Naive thymus-derived CD4-positive, alpha-beta T cell (primary cell): ENCODE measurements around the gene PURA. TPM values are rescaled to one million over a fixed set of nuclear protein-coding genes. Genes with fewer than 3 reads are reported as not detected.

Experiments used
- ATAC-seq: fragments of 150-1000 bp; cut with Tn5 transposase; 2 replicates; pipeline ENCODE4 v1.10.0; 2021; ENCODE audit warnings: mild to moderate bottlenecking, moderate library complexity
- CTCF ChIA-PET: fragments of 350-600 bp; sonication (Branson Sonifier 250); formaldehyde crosslinking; loops from one replicate; lab custom pipeline; 2021; ENCODE audit warnings: antibody characterized with exemption; lab: Charles Lee
- POLR2A ChIA-PET: fragments of 350-600 bp; sonication (Branson Sonifier 250); formaldehyde crosslinking; loops from one replicate; lab custom pipeline; 2021; ENCODE audit warnings: antibody characterized with exemption, inconsistent platforms; lab: Charles Lee
- DNase-seq, 9 donors: peaks; one replicate each; pipeline versions ENCODE4 v3.0.0 to v3.0.0-alpha.2; 2020 to 2022; ENCODE audit warnings: mixed read lengths in 1 of 9
- H3K27ac ChIP-seq: one replicate; pipeline ENCODE4 v1.7.0; 2013; ENCODE audit warnings: mild to moderate bottlenecking, low read depth, low read length, moderate library complexity
- H3K27me3 ChIP-seq, 2 donors: one replicate each; pipeline ENCODE4 v1.7.0; 2013; ENCODE audit warnings: low read length in 2 of 2, mild to moderate bottlenecking in 2 of 2, moderate library complexity in 2 of 2; ENCODE audit not compliant: control insufficient read depth in 2 of 2, insufficient read depth in 2 of 2
- H3K36me3 ChIP-seq, 3 experiments: 1 replicate in 2 of 3; 2 replicates in 1 of 3; pipeline ENCODE4 v1.7.0; 2013; ENCODE audit warnings: low read length in 3 of 3, mild to moderate bottlenecking in 3 of 3, moderate library complexity in 1 of 3; ENCODE audit not compliant: insufficient read depth in 3 of 3, control insufficient read depth in 2 of 3
- H3K4me1 ChIP-seq, 2 donors: one replicate each; pipeline ENCODE4 v1.7.0; 2013; ENCODE audit warnings: low read length in 2 of 2, mild to moderate bottlenecking in 2 of 2, moderate library complexity in 1 of 2; ENCODE audit not compliant: control insufficient read depth in 2 of 2, insufficient read depth in 2 of 2
- H3K4me3 ChIP-seq: 2 replicates; pipeline ENCODE4 v1.7.0; 2013; ENCODE audit warnings: mild to moderate bottlenecking, low read length
- H3K9me3 ChIP-seq, 3 experiments: 1 replicate in 2 of 3; 2 replicates in 1 of 3; pipeline ENCODE4 v1.7.0; 2013; ENCODE audit warnings: low read length in 3 of 3; ENCODE audit not compliant: control insufficient read depth in 2 of 3
- H3K27ac Mint-ChIP-seq, 9 donors: one replicate each; pipeline ENCODE4 v1.8.0; 2020 to 2022; ENCODE audit warnings: mixed read lengths in 9 of 9, mild to moderate bottlenecking in 8 of 9, moderate library complexity in 5 of 9, inconsistent platforms in 2 of 9
- H3K27me3 Mint-ChIP-seq, 5 donors: one replicate each; pipeline ENCODE4 v1.8.0; 2021 to 2022; ENCODE audit warnings: mixed read lengths in 5 of 5, mild to moderate bottlenecking in 1 of 5
- H3K36me3 Mint-ChIP-seq, 5 donors: one replicate each; pipeline ENCODE4 v1.8.0; 2020 to 2022; ENCODE audit warnings: mixed read lengths in 5 of 5, mild to moderate bottlenecking in 3 of 5, inconsistent platforms in 1 of 5
- H3K4me1 Mint-ChIP-seq, 7 donors: one replicate each; pipeline ENCODE4 v1.8.0; 2020 to 2022; ENCODE audit warnings: mixed read lengths in 7 of 7, mild to moderate bottlenecking in 3 of 7, inconsistent platforms in 1 of 7
- H3K4me3 Mint-ChIP-seq, 10 donors: one replicate each; pipeline ENCODE4 v1.8.0; 2020 to 2022; ENCODE audit warnings: mild to moderate bottlenecking in 10 of 10, mixed read lengths in 10 of 10, moderate library complexity in 6 of 10, inconsistent platforms in 2 of 10
- H3K9me3 Mint-ChIP-seq, 11 donors: one replicate each; pipeline ENCODE4 v1.8.0; 2020 to 2022; ENCODE audit warnings: mixed read lengths in 11 of 11, mild to moderate bottlenecking in 4 of 11, inconsistent platforms in 1 of 11, moderate library complexity in 1 of 11
- intact Hi-C, 2 donors: fragments of 100-400 bp; cut with micrococcal nuclease; formaldehyde crosslinking; loops; one replicate each; pipeline ENCODE4 v1.15.1; 2023
- polyA plus RNA-seq, 2 donors: library from polyadenylated mRNA; unstranded; fragments of 300-500 nt; fragmentation: Illumina TruSeq; gene quantifications; one replicate each; pipeline ENCODE4 v1.2.3, GENCODE V29; 2021
- total RNA-seq, 6 experiments: library from RNA in 5 of 6; stranded (reverse) in 5 of 6; gene quantifications; 1 replicate in 5 of 6; 2 replicates in 1 of 6; pipeline ENCODE4 v1.2.3 and lab custom pipeline; 2021 to 2026

Gene PURA
- total and polyA plus RNA-seq, 7 experiments from 2014 or later: 3.1 to 33.5 (median 12.2) TPM

GRCh38 chr5:140133514-140134167 is 19.7 kb downstream of the PURA start:
- Mint-ChIP-seq H3K27ac (peak overlapping the region in 1 of 9 donors; percentile 2), H3K9me3 (no peaks in the 10 kb centered on the region), H3K36me3 (peaks cover 0 to 6% (median 0%) of the 10 kb centered on the region in 5 donors), H3K4me3 (peak overlapping the region in 2 of 10 donors; percentile 16 to 24), H3K27me3 (peaks cover 0 to 8% (median 0%) of the 10 kb centered on the region in 5 donors), H3K4me1 (peaks cover 28 to 63% (median 50%) of the 10 kb centered on the region in 7 donors)
- H3K27ac ChIP-seq: no peak overlapping the region
- ATAC-seq (peak; percentile 38), DNase-seq (no peak)
- no peak overlapping the region for H3K4me3 ChIP-seq
- intact Hi-C loops: no loop called here
- peaks cover 8 to 14% of the 10 kb centered on the region in 2 donors for H3K4me1 ChIP-seq
- H3K27me3 ChIP-seq: no peaks in the 10 kb centered on the region
- no peaks in the 10 kb centered on the region for H3K36me3 ChIP-seq
- ChIA-PET CTCF (interaction anchor here (0.5 to 1.6 kb wide), 3 partner anchors 11 to 51 kb away, joined by 3 to 8 read pairs (median 4); no protein-coding TSS in a partner anchor), POLR2A (interaction anchor here (0.8 to 2.5 kb wide), 6 partner anchors 8 to 20 kb away, joined by 3 to 8 read pairs (median 6); partner anchors contain the start of gene PURA)
- H3K9me3 ChIP-seq: no peaks in the 10 kb centered on the region

- ATAC-seq (no peak), DNase-seq (no peak)
- Mint-ChIP-seq H3K4me3 (no peak overlapping the region), H3K27me3 (peaks cover 0 to 8% (median 0%) of the 10 kb centered on the region in 5 donors), H3K4me1 (peaks cover 30 to 63% (median 50%) of the 10 kb centered on the region in 7 donors), H3K36me3 (peaks cover 0 to 6% (median 0%) of the 10 kb centered on the region in 5 donors), H3K9me3 (no peaks in the 10 kb centered on the region), H3K27ac (peak overlapping the region in 2 of 9 donors; percentile 5 to 33)
- CTCF ChIA-PET: interaction anchor here (1.5 to 1.6 kb wide), 2 partner anchors 10 to 16 kb away, joined by 4 to 8 read pairs; no protein-coding TSS in a partner anchor
- Histone ChIP-seq H3K27ac (no peak overlapping the region), H3K27me3 (no peaks in the 10 kb centered on the region), H3K9me3 (no peaks in the 10 kb centered on the region), H3K4me3 (no peak overlapping the region), H3K36me3 (no peaks in the 10 kb centered on the region), H3K4me1 (peaks cover 8 to 14% of the 10 kb centered on the region in 2 donors)
- intact Hi-C loops: no loop called here
- POLR2A ChIA-PET: interaction anchor here (0.8 to 2.5 kb wide), 5 partner anchors 9 to 21 kb away, joined by 3 to 8 read pairs (median 6); partner anchors contain the start of gene PURA
Observed at GRCh38 chr5:140134277-140134935, 20.5 kb downstream of the PURA start.

GRCh38 chr5:140135127-140135526 is 21.2 kb downstream of the PURA start:
- peaks cover 8 to 14% of the 10 kb centered on the region in 2 donors for H3K4me1 ChIP-seq

GRCh38 chr5:140136624-140137023 is 22.7 kb downstream of the PURA start:
- DNase-seq (no peak), ATAC-seq (no peak)
- POLR2A ChIA-PET: interaction anchor here (0.8 to 1.4 kb wide), 2 partner anchors 29 kb away, joined by 3 to 4 read pairs; no protein-coding TSS in a partner anchor
- Mint-ChIP-seq H3K27ac (no peak overlapping the region), H3K4me3 (no peak overlapping the region), H3K27me3 (peaks cover 0 to 19% (median 0%) of the 10 kb centered on the region in 5 donors), H3K9me3 (no peaks in the 10 kb centered on the region), H3K4me1 (peaks cover 24 to 46% (median 38%) of the 10 kb centered on the region in 7 donors), H3K36me3 (peaks cover 0 to 6% (median 0%) of the 10 kb centered on the region in 5 donors)
- CTCF ChIA-PET: interaction anchor here (1.5 kb wide), 1 partner anchor 64 kb away, joined by 5 read pairs; no protein-coding TSS in a partner anchor
- H3K4me3 ChIP-seq: no peak overlapping the region
- peaks cover 7 to 9% of the 10 kb centered on the region in 2 donors for H3K4me1 ChIP-seq
- no peak overlapping the region for H3K27ac ChIP-seq
- intact Hi-C loops: no loop called here
- H3K27me3 ChIP-seq: no peaks in the 10 kb centered on the region
- no peaks in the 10 kb centered on the region for H3K9me3 ChIP-seq
- H3K36me3 ChIP-seq: no peaks in the 10 kb centered on the region

More at GRCh38 chr5:140135127-140135526, 21.2 kb downstream of the PURA start:
- Histone ChIP-seq H3K27ac (no peak overlapping the region), H3K27me3 (no peaks in the 10 kb centered on the region), H3K36me3 (no peaks in the 10 kb centered on the region), H3K9me3 (no peaks in the 10 kb centered on the region), H3K4me3 (no peak overlapping the region)
- Mint-ChIP-seq H3K27me3 (peaks cover 0 to 13% (median 0%) of the 10 kb centered on the region in 5 donors), H3K27ac (peak overlapping the region in 1 of 9 donors; percentile 33), H3K36me3 (peaks cover 0 to 6% (median 0%) of the 10 kb centered on the region in 5 donors), H3K9me3 (no peaks in the 10 kb centered on the region), H3K4me1 (peaks cover 30 to 60% (median 50%) of the 10 kb centered on the region in 7 donors), H3K4me3 (no peak overlapping the region)
- ChIA-PET CTCF (interaction anchor here (1.3 to 1.5 kb wide), 2 partner anchors 9 to 11 kb away, joined by 4 to 5 read pairs; no protein-coding TSS in a partner anchor), POLR2A (interaction anchor here (2.5 kb wide), 1 partner anchor 17 kb away, joined by 7 read pairs; no protein-coding TSS in a partner anchor)
- no peak for ATAC-seq
- intact Hi-C loops: no loop called here
- DNase-seq: no peak

GRCh38 chr5:140140435-140140834 is 26.5 kb downstream of the PURA start:
- DNase-seq (no peak), ATAC-seq (no peak)
- peaks cover 0 to 5% of the 10 kb centered on the region in 2 donors for H3K27me3 ChIP-seq
- no peaks in the 10 kb centered on the region for H3K36me3 ChIP-seq
- no peak overlapping the region for H3K4me3 ChIP-seq
- peaks cover 4 to 5% of the 10 kb centered on the region in 2 donors for H3K4me1 ChIP-seq
- CTCF ChIA-PET: interaction anchor here (1.1 kb wide), 1 partner anchor 71 kb away, joined by 3 read pairs; no protein-coding TSS in a partner anchor
- H3K27ac ChIP-seq: no peak overlapping the region
- H3K4me1 Mint-ChIP-seq: peaks cover 6 to 33% (median 24%) of the 10 kb centered on the region in 7 donors
- no peaks in the 10 kb centered on the region for H3K9me3 ChIP-seq
- H3K27ac Mint-ChIP-seq: no peak overlapping the region
- H3K27me3 Mint-ChIP-seq: peaks cover 6 to 35% (median 7%) of the 10 kb centered on the region in 5 donors
- H3K36me3 Mint-ChIP-seq: peaks cover 0 to 6% (median 0%) of the 10 kb centered on the region in 5 donors
- POLR2A ChIA-PET: no interaction called here
- H3K4me3 Mint-ChIP-seq: no peak overlapping the region
- intact Hi-C loops: no loop called here
- no peaks in the 10 kb centered on the region for H3K9me3 Mint-ChIP-seq

- no peak overlapping the region for H3K4me3 ChIP-seq
- no peaks in the 10 kb centered on the region for H3K36me3 ChIP-seq
- no peak for DNase-seq
- ATAC-seq: no peak
- H3K4me1 ChIP-seq: peaks cover 6 to 9% of the 10 kb centered on the region in 2 donors
- POLR2A ChIA-PET: interaction anchor here (2.6 kb wide), 1 partner anchor 26 kb away, joined by 7 read pairs; no protein-coding TSS in a partner anchor
- peaks cover 8 to 42% (median 8%) of the 10 kb centered on the region in 5 donors for H3K27me3 Mint-ChIP-seq
- no peak overlapping the region for H3K27ac Mint-ChIP-seq
- CTCF ChIA-PET: interaction anchor here (0.9 to 6.6 kb wide), 4 partner anchors 17 to 68 kb away, joined by 3 to 109 read pairs (median 21); no protein-coding TSS in a partner anchor
- H3K27me3 ChIP-seq: peaks cover 0 to 6% of the 10 kb centered on the region in 2 donors
- H3K9me3 ChIP-seq: no peaks in the 10 kb centered on the region
- no peak overlapping the region for H3K27ac ChIP-seq
- no peaks in the 10 kb centered on the region for H3K9me3 Mint-ChIP-seq
- no peak overlapping the region for H3K4me3 Mint-ChIP-seq
- H3K36me3 Mint-ChIP-seq: peaks cover 0 to 6% (median 0%) of the 10 kb centered on the region in 5 donors
- peaks cover 9 to 28% (median 22%) of the 10 kb centered on the region in 7 donors for H3K4me1 Mint-ChIP-seq
- intact Hi-C loops: no loop called here
Observed at GRCh38 chr5:140141241-140141640, 27.3 kb downstream of the PURA start.
